ENCODE results near the gene NAALADL2.

- no peak for TF ChIP-seq AFF4 (CRISPR knock-in tag; IDR thresholded peaks at IDR 0.05)
- no peak for TF ChIP-seq NRL (CRISPR knock-in tag; IDR thresholded peaks at IDR 0.05; ENCODE audit: borderline replicate concordance)
- TF ChIP-seq, protein P1, sequence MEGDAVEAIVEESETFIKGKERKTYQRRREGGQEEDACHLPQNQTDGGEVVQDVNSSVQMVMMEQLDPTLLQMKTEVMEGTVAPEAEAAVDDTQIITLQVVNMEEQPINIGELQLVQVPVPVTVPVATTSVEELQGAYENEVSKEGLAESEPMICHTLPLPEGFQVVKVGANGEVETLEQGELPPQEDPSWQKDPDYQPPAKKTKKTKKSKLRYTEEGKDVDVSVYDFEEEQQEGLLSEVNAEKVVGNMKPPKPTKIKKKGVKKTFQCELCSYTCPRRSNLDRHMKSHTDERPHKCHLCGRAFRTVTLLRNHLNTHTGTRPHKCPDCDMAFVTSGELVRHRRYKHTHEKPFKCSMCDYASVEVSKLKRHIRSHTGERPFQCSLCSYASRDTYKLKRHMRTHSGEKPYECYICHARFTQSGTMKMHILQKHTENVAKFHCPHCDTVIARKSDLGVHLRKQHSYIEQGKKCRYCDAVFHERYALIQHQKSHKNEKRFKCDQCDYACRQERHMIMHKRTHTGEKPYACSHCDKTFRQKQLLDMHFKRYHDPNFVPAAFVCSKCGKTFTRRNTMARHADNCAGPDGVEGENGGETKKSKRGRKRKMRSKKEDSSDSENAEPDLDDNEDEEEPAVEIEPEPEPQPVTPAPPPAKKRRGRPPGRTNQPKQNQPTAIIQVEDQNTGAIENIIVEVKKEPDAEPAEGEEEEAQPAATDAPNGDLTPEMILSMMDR (CRISPR knock-in tag; IDR thresholded peaks at IDR 0.05): peak; percentile 21; the same call in 1 of the 2 replicates
- TF ChIP-seq MLXIP (CRISPR knock-in tag; IDR thresholded peaks at IDR 0.05; ENCODE audit: borderline replicate concordance): no peak
- TF ChIP-seq CEBPB (IDR thresholded peaks at IDR 0.05; ENCODE audit: borderline replicate concordance, low read depth, low read length): no peak
- TF ChIP-seq PCBP2 (optimal IDR thresholded peaks at IDR 0.05; ENCODE audit: low read depth, low read length, poor library complexity, severe bottlenecking): no peak
- no peak for TF ChIP-seq ZNF530 (CRISPR knock-in tag; IDR thresholded peaks at IDR 0.05; ENCODE audit: low read depth)
- TF ChIP-seq NR2F6 (IDR thresholded peaks at IDR 0.05): no peak
- TF ChIP-seq NR2F6 (CRISPR knock-in tag; IDR thresholded peaks at IDR 0.05): no peak
- TF ChIP-seq ZKSCAN8 (CRISPR knock-in tag; IDR thresholded peaks at IDR 0.05; ENCODE audit: borderline replicate concordance): no peak
- TF ChIP-seq ZNF12 (CRISPR knock-in tag; IDR thresholded peaks at IDR 0.05): no peak
These were observed 3.0 kb downstream of the NAALADL2 start for GRCh38 chr3:174862101-174862500.
